Tibial nerve (tissue), 4 donors: ENCODE data around the gene TSR1. TPM values are rescaled to one million over a fixed set of nuclear protein-coding genes. Genes with fewer than 3 reads are reported as not detected.
"Not testable (repeated sequence)": the region's sequence is repeated elsewhere in the genome, so short reads cannot be mapped to it uniquely, and the experiment has no call there.

Experiments
- DNase-seq, 2 donors: peaks; one replicate each; pipeline ENCODE4 v3.0.0-alpha.2; 2019; ENCODE audit warnings: low spot score in 2 of 2
- H3K27ac ChIP-seq, 4 donors: fragments of 200-600 bp; sonication (generic) in 3 of 4; one replicate each; pipeline ENCODE4 v1.5.1; 2017 to 2019; ENCODE audit warnings: mild to moderate bottlenecking in 1 of 4
- H3K27me3 ChIP-seq, 2 donors: fragments of 200-600 bp; sonication (generic) in 1 of 2; one replicate each; pipeline versions ENCODE4 v1.5.1 to v1.6.0; 2017 to 2019
- H3K36me3 ChIP-seq, 3 donors: fragments of 200-600 bp; sonication (generic); one replicate each; pipeline ENCODE4 v1.5.1; 2018 to 2019
- H3K4me1 ChIP-seq, 4 donors: fragments of 200-600 bp; sonication (generic) in 3 of 4; one replicate each; pipeline ENCODE4 v1.5.1; 2017 to 2019
- H3K4me3 ChIP-seq, 4 donors: fragments of 200-600 bp; sonication (generic) in 3 of 4; one replicate each; pipeline ENCODE4 v1.5.1; 2017 to 2019; ENCODE audit warnings: mild to moderate bottlenecking in 1 of 4, moderate library complexity in 1 of 4
- H3K9me3 ChIP-seq, 4 donors: fragments of 200-600 bp; sonication (generic) in 3 of 4; one replicate each; pipeline ENCODE4 v1.5.1; 2017 to 2019
- CTCF ChIP-seq, 5 experiments: fragments of 200-600 bp in 3 of 5; fragments of 450-650 bp in 2 of 5; sonication (generic) in 3 of 5; IDR thresholded peaks; one replicate each; pipeline ENCODE4 v1.5.1; 2016 to 2019; ENCODE audit warnings: antibody characterized with exemption in 5 of 5, mild to moderate bottlenecking in 3 of 5, moderate library complexity in 2 of 5
- EP300 ChIP-seq, 2 donors: sonication (generic); formaldehyde crosslinking; IDR thresholded peaks; one replicate each; pipeline ENCODE4 v1.6.1; 2017; ENCODE audit warnings: antibody characterized with exemption in 2 of 2, mild to moderate bottlenecking in 1 of 2
- POLR2A ChIP-seq, 2 donors: fragments of 450-650 bp; IDR thresholded peaks; one replicate each; pipeline ENCODE4 v1.6.1; 2017; ENCODE audit warnings: antibody characterized with exemption in 2 of 2, mild to moderate bottlenecking in 2 of 2, moderate library complexity in 2 of 2
- WGBS, 2 donors: methylation state at CpG; one replicate each; pipeline ENCODE4 v1.1.5; 2018; 5-methylcytosine and 5-hydroxymethylcytosine counted together
- total RNA-seq, 4 donors: library from RNA; depleted of rRNA; stranded (reverse); fragments of >200 nt; gene quantifications; one replicate each; pipeline ENCODE4 v1.1.0, GENCODE V29; 2016

The TSR1 gene
- total RNA-seq, 4 donors from 2014 or later = 19.6 to 35.7 (median 24.3) TPM

- peaks cover 0 to 19% (median 9%) of the 10 kb centered on the region in 4 donors for H3K4me1 ChIP-seq
- H3K9me3 ChIP-seq = no peaks in the 10 kb centered on the region
- DNase-seq = no peak
- no peaks in the 10 kb centered on the region for H3K27me3 ChIP-seq
- no peak overlapping the region for H3K4me3 ChIP-seq
- H3K36me3 ChIP-seq = peaks cover 2 to 89% (median 34%) of the 10 kb centered on the region in 3 donors
- TF ChIP-seq POLR2A (IDR thresholded peaks at IDR 0.05) = no peak
- no peak for TF ChIP-seq EP300 (IDR thresholded peaks at IDR 0.05)
- TF ChIP-seq CTCF (IDR thresholded peaks at IDR 0.05) = no peak
- H3K27ac ChIP-seq = no peak overlapping the region
- 72 to 73% methylated on average over 3 of the region's 3 CpGs for WGBS, 2 donors
Observed at GRCh38 chr17:2331303-2331702, 5.0 kb downstream of the TSR1 start.

GRCh38 chr17:2323629-2324314, 12.5 kb downstream of the TSR1 start:
- no peaks in the 10 kb centered on the region for H3K9me3 ChIP-seq
- H3K36me3 ChIP-seq = peaks cover 5 to 98% (median 33%) of the 10 kb centered on the region in 3 donors
- no peaks in the 10 kb centered on the region for H3K4me1 ChIP-seq
- H3K27ac ChIP-seq = no peak overlapping the region
- no peak overlapping the region for H3K4me3 ChIP-seq
- DNase-seq = no peak
- WGBS, 2 donors = 87 to 88% methylated on average over 2 of the region's 2 CpGs
- TF ChIP-seq CTCF (IDR thresholded peaks at IDR 0.05) (no peak), POLR2A (IDR thresholded peaks at IDR 0.05) (no peak), EP300 (IDR thresholded peaks at IDR 0.05) (no peak)
- H3K27me3 ChIP-seq = no peaks in the 10 kb centered on the region

GRCh38 chr17:2321399-2321798, 14.9 kb downstream of the TSR1 start:
- TF ChIP-seq EP300 (IDR thresholded peaks at IDR 0.05) (no peak), CTCF (IDR thresholded peaks at IDR 0.05) (no peak), POLR2A (IDR thresholded peaks at IDR 0.05) (no peak)
- DNase-seq = no peak
- Histone ChIP-seq H3K27ac (no peak overlapping the region), H3K4me3 (no peak overlapping the region), H3K4me1 (no peaks in the 10 kb centered on the region), H3K36me3 (peaks cover 5 to 82% (median 27%) of the 10 kb centered on the region in 3 donors), H3K27me3 (no peaks in the 10 kb centered on the region), H3K9me3 (no peaks in the 10 kb centered on the region)
- WGBS, 2 donors = 55 to 57% methylated on average over 1 of the region's 1 CpG

GRCh38 chr17:2319051-2319450, 17.2 kb downstream of the TSR1 start:
- TF ChIP-seq CTCF (IDR thresholded peaks at IDR 0.05) (no peak), POLR2A (IDR thresholded peaks at IDR 0.05) (no peak), EP300 (IDR thresholded peaks at IDR 0.05) (no peak)
- no peaks in the 10 kb centered on the region for H3K9me3 ChIP-seq
- H3K27me3 ChIP-seq = no peaks in the 10 kb centered on the region
- H3K4me1 ChIP-seq = no peaks in the 10 kb centered on the region
- H3K36me3 ChIP-seq = peaks cover 4 to 63% (median 14%) of the 10 kb centered on the region in 3 donors
- H3K4me3 ChIP-seq = no peak overlapping the region
- no peak for DNase-seq
- H3K27ac ChIP-seq = no peak overlapping the region

- no peaks in the 10 kb centered on the region for H3K9me3 ChIP-seq
- WGBS, 2 donors = 91 to 94% methylated on average over 3 of the region's 3 CpGs
- no peak for DNase-seq
- no peak overlapping the region for H3K27ac ChIP-seq
- no peak overlapping the region for H3K4me3 ChIP-seq
- H3K36me3 ChIP-seq = peaks cover 0 to 50% (median 2%) of the 10 kb centered on the region in 3 donors
- TF ChIP-seq CTCF (IDR thresholded peaks at IDR 0.05) = no peak
- TF ChIP-seq EP300 (IDR thresholded peaks at IDR 0.05) = no peak
- no peak for TF ChIP-seq POLR2A (IDR thresholded peaks at IDR 0.05)
- no peaks in the 10 kb centered on the region for H3K4me1 ChIP-seq
- H3K27me3 ChIP-seq = no peaks in the 10 kb centered on the region
Observed at GRCh38 chr17:2317796-2318195, 18.5 kb downstream of the TSR1 start.

GRCh38 chr17:2316916-2317205, 19.4 kb downstream of the TSR1 start:
- not testable (repeated sequence) for H3K27me3 ChIP-seq, DNase-seq, H3K9me3 ChIP-seq, H3K4me1 ChIP-seq, H3K4me3 ChIP-seq, H3K27ac ChIP-seq
- H3K36me3 ChIP-seq = peaks cover 0 to 41% (median 0%) of the 10 kb centered on the region in 3 donors
- WGBS, 2 donors = 91 to 97% methylated on average over 7 of the region's 7 CpGs
